ENCODE data around the gene CABP1.

DNA sequence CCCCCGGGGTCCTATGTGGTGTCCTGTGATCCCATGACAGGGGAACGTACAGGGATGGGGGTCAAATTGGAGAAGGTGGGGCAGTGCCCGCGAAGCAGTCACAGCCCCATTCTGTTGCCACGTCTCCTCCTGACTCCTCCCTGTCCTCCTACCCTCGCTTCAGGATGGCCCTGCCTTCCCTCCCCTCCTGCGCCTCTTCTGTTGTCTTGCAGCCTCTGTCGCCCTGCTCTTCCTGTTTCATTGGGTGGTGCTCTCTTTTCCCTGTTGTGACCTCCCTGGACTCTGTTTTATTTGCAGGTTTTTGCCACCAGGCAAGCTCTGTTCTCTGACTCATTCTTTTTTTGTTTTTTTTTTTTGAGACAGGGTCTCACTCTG is 18.7 kb downstream of the CABP1 start:
- TF ChIP-seq, protein P1, sequence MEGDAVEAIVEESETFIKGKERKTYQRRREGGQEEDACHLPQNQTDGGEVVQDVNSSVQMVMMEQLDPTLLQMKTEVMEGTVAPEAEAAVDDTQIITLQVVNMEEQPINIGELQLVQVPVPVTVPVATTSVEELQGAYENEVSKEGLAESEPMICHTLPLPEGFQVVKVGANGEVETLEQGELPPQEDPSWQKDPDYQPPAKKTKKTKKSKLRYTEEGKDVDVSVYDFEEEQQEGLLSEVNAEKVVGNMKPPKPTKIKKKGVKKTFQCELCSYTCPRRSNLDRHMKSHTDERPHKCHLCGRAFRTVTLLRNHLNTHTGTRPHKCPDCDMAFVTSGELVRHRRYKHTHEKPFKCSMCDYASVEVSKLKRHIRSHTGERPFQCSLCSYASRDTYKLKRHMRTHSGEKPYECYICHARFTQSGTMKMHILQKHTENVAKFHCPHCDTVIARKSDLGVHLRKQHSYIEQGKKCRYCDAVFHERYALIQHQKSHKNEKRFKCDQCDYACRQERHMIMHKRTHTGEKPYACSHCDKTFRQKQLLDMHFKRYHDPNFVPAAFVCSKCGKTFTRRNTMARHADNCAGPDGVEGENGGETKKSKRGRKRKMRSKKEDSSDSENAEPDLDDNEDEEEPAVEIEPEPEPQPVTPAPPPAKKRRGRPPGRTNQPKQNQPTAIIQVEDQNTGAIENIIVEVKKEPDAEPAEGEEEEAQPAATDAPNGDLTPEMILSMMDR (IDR thresholded peaks at IDR 0.05) = no peak
- no peak for TF ChIP-seq POLR2A (IDR thresholded peaks at IDR 0.05)
